HEK293T (cell line): Measurements from ENCODE around the gene B4GAT1.

Experiments
- ARNT ChIP-seq: fragments of 450-650 bp; IDR thresholded peaks from 2 replicates; pipeline ENCODE4 v1.6.1; 2017; ENCODE audit warnings: mild to moderate bottlenecking
- BHLHE40 ChIP-seq: fragments of 450-650 bp; IDR thresholded peaks from 2 replicates; pipeline ENCODE4 v1.6.1; 2016; ENCODE audit warnings: mild to moderate bottlenecking, moderate library complexity, borderline replicate concordance
- ELF4 ChIP-seq: fragments of 450-650 bp; IDR thresholded peaks from 2 replicates; pipeline ENCODE4 v1.6.1; 2017; ENCODE audit warnings: antibody characterized with exemption
- FOXA1 ChIP-seq: fragments of 450-650 bp; IDR thresholded peaks from 2 replicates; pipeline ENCODE4 v1.6.1; 2016; ENCODE audit warnings: mild to moderate bottlenecking
- FOXK2 ChIP-seq: fragments of 450-650 bp; IDR thresholded peaks from 2 replicates; pipeline ENCODE4 v1.6.1; 2016; ENCODE audit warnings: mild to moderate bottlenecking
- FOXM1 ChIP-seq: fragments of 450-650 bp; IDR thresholded peaks from 2 replicates; pipeline ENCODE4 v1.6.1; 2017; ENCODE audit warnings: mild to moderate bottlenecking, borderline replicate concordance
- NFRKB ChIP-seq: fragments of 450-650 bp; IDR thresholded peaks from 2 replicates; pipeline ENCODE4 v1.6.1; 2016; ENCODE audit warnings: mild to moderate bottlenecking, moderate library complexity
- SP1 ChIP-seq: fragments of 450-650 bp; IDR thresholded peaks from 2 replicates; pipeline ENCODE4 v1.6.1; 2017
- SUZ12 ChIP-seq: fragments of 450-650 bp; IDR thresholded peaks from 2 replicates; pipeline ENCODE4 v1.6.1; 2016; ENCODE audit warnings: mild to moderate bottlenecking
- ZNF384 ChIP-seq: fragments of 450-650 bp; IDR thresholded peaks from 2 replicates; pipeline ENCODE4 v1.6.1; 2016
- TF ChIP-seq, protein P1 (sequence below): fragments of 450-650 bp; IDR thresholded peaks from 2 replicates; pipeline ENCODE4 v1.6.1; 2016

GRCh38 chr11:66369073-66369894, 21.9 kb upstream of the B4GAT1 start:
- TF ChIP-seq, protein P1, sequence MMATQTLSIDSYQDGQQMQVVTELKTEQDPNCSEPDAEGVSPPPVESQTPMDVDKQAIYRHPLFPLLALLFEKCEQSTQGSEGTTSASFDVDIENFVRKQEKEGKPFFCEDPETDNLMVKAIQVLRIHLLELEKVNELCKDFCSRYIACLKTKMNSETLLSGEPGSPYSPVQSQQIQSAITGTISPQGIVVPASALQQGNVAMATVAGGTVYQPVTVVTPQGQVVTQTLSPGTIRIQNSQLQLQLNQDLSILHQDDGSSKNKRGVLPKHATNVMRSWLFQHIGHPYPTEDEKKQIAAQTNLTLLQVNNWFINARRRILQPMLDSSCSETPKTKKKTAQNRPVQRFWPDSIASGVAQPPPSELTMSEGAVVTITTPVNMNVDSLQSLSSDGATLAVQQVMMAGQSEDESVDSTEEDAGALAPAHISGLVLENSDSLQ = no peak
- TF ChIP-seq SP1 (no peak), FOXM1 (no peak), BHLHE40 (no peak), ELF4 (no peak), NFRKB (no peak), FOXA1 (no peak), SUZ12 (no peak), ARNT (no peak), ZNF384 (no peak), FOXK2 (no peak)
